ENCODE measurements around the gene MXI1. TPM values are rescaled to one million over a fixed set of nuclear protein-coding genes. Genes with fewer than 3 reads are reported as not detected.
"Not testable (repeated sequence)": the region's sequence is repeated elsewhere in the genome, so short reads cannot be mapped to it uniquely, and the experiment has no call there.

Gene MXI1
- total RNA-seq, 1 donor from 2014 or later, result 14.7 TPM

DNA sequence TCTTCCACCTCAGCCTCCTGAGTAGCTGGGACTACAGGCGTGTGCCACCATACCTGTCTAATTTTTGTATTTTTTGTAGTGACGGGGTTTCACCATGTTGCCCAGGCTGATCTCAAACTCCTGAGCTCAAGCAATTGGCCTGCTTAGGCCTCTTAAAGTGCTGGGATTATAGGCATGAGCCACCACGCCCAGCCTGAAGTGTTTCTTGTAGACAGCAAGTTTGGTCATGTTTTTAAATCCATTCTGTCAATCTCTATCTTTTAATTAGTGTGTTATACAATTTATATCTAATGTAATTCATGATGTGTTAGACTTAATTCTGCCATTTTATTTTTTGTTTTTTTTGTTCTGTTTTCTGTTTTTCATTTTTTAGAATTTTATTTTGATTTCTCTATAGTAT is 17.2 kb upstream of the MXI1 start:
- Mint-ChIP-seq H3K4me3 (no peak overlapping the region), H3K36me3 (ENCODE audit: low read depth) (peaks cover 4% of the 10 kb centered on the region), H3K27ac (no peak overlapping the region), H3K4me1 (ENCODE audit: low read depth) (peaks cover 13% of the 10 kb centered on the region), H3K9me3 (peaks cover 7% of the 10 kb centered on the region), H3K27me3 (ENCODE audit: insufficient read depth) (peaks cover 49% of the 10 kb centered on the region)
- intact Hi-C loops (cut with micrococcal nuclease), result loop anchor here (2.0 kb wide), 1 partner anchor 13 kb away; no protein-coding TSS in a partner anchor
- DNase-seq (ENCODE audit: low spot score), result no peak

DNA sequence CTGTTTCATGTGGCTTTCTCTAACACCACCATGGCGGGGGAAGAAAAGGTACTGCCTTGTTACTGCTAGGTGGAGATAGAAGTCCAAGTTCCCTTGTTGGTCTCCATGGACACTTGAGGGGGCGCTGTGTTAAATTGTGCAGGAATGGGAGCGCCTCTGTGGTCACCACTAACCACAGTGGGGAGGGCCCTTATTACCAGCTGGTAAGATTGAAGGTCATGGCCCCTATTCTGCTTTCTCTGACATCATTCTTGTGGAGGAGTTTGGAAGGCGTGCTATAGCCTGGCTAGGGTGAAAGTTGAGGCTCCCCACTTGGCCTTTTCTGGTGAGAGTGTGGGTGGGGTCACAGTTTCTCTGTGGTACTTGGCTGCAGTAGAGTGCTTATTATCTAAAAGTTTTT is 14.9 kb upstream of the MXI1 start:
- H3K4me1 Mint-ChIP-seq (ENCODE audit: low read depth), result peaks cover 13% of the 10 kb centered on the region
- no peak overlapping the region for H3K27ac Mint-ChIP-seq
- H3K4me3 Mint-ChIP-seq, result no peak overlapping the region
- intact Hi-C loops (cut with micrococcal nuclease), result no loop called here
- H3K27me3 Mint-ChIP-seq (ENCODE audit: insufficient read depth), result peaks cover 54% of the 10 kb centered on the region
- no peak for DNase-seq (ENCODE audit: low spot score)
- peaks cover 4% of the 10 kb centered on the region for H3K36me3 Mint-ChIP-seq (ENCODE audit: low read depth)
- peaks cover 7% of the 10 kb centered on the region for H3K9me3 Mint-ChIP-seq

DNA sequence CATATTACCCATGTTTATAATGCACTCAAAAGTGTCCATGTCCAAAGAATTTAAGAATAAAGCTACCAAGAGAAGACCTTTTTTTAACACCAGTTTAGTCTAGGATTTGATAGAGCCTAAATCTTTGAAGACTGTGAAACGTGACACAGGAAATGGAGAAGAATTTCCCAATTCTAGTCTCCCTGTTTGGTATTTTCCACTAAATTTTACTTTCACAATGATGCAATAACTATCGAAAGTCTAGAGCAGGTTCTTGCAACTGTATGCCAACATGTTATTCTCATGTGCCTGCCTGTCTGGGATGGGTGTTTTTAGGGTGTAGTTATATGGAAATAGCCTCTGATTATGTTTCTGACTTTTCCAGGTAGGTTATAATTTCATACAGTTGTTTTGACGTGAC is 6.9 kb upstream of the MXI1 start:
- intact Hi-C loops (cut with micrococcal nuclease), result no loop called here

DNA sequence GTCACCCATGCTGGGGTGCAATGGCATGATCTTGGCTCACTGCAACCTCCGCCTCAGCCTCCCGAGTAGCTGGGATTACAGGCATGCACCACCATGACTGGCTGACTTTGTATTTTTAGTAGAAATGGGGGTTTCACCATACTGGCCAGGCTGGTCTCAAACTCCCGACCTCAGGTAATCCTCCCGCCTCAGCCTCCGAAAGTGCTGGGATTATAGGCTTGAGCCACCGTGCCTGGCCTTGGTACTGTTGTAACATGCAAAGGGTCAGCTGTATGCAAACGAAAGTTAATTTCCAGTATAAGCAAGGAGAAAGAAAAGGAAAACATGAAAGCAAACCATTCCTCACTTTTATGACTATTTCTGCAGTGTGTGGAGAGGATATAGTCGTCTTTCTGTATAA is 6.4 kb upstream of the MXI1 start:
- H3K27ac Mint-ChIP-seq; H3K4me3 Mint-ChIP-seq; intact Hi-C loops (cut with micrococcal nuclease); H3K9me3 Mint-ChIP-seq; H3K36me3 Mint-ChIP-seq (ENCODE audit: low read depth); DNase-seq (ENCODE audit: low spot score): not testable (repeated sequence)
- H3K4me1 Mint-ChIP-seq (ENCODE audit: low read depth), result peaks cover 19% of the 10 kb centered on the region
- peaks cover 58% of the 10 kb centered on the region for H3K27me3 Mint-ChIP-seq (ENCODE audit: insufficient read depth)

More for the DNA sequence above, 6.9 kb upstream of the MXI1 start:
- Mint-ChIP-seq H3K27ac (no peak overlapping the region), H3K36me3 (ENCODE audit: low read depth) (no peaks in the 10 kb centered on the region), H3K9me3 (no peaks in the 10 kb centered on the region), H3K4me1 (ENCODE audit: low read depth) (peaks cover 18% of the 10 kb centered on the region), H3K27me3 (ENCODE audit: insufficient read depth) (peaks cover 59% of the 10 kb centered on the region), H3K4me3 (no peak overlapping the region)
- no peak for DNase-seq (ENCODE audit: low spot score)

DNA sequence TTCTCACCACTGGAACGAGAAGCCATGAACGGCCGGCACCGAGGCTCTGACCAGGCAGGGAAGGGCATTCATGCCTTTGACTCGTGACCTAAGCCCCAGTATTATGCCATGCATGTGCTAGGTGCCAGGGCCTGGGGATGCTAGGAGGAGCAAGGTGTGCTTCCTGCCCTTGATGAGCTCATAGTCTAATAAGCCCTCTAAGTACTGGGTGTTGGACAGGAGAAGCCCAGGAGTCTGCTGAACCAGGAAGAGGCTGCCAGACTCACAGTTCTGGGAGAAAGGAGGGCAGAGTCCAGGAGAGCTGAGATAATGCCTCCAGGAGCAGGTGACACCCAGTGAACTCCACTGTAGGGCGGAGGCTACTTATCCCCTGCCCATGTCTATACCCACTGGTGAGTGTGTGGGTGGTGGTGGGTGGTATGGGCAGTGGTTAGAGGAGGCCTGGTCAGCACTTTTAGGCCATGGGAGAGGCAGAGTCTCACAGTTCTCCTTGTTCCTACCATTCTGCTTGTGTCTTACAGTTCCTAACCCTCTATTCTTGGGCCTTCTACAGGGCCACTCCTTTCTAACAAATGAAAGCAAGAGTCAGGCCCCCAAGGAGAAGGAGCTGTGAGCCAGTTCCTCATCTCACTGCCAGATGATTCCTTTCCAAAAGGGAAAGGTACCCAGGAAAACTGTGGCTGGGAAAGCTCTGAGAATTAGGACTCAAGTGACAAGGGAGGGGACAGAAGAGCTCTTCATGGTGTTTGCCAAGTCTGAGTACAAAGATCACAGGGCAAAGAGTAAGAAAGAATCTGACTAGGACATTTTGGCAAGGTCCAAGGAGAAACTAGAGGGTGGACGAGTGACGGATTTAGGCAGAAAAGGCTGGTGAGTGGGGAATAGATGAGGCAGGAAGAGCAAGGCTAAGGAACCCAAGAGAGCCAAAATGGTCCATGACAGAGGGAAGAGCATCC is 3.6 kb upstream of the MXI1 start:
- no peak overlapping the region for H3K27ac Mint-ChIP-seq
- peaks cover 50% of the 10 kb centered on the region for H3K27me3 Mint-ChIP-seq (ENCODE audit: insufficient read depth)
- H3K4me1 Mint-ChIP-seq (ENCODE audit: low read depth), result peaks cover 34% of the 10 kb centered on the region
- no peaks in the 10 kb centered on the region for H3K9me3 Mint-ChIP-seq
- DNase-seq (ENCODE audit: low spot score), result no peak
- H3K36me3 Mint-ChIP-seq (ENCODE audit: low read depth), result no peaks in the 10 kb centered on the region
- H3K4me3 Mint-ChIP-seq, result no peak overlapping the region
- intact Hi-C loops (cut with micrococcal nuclease), result no loop called here

DNA sequence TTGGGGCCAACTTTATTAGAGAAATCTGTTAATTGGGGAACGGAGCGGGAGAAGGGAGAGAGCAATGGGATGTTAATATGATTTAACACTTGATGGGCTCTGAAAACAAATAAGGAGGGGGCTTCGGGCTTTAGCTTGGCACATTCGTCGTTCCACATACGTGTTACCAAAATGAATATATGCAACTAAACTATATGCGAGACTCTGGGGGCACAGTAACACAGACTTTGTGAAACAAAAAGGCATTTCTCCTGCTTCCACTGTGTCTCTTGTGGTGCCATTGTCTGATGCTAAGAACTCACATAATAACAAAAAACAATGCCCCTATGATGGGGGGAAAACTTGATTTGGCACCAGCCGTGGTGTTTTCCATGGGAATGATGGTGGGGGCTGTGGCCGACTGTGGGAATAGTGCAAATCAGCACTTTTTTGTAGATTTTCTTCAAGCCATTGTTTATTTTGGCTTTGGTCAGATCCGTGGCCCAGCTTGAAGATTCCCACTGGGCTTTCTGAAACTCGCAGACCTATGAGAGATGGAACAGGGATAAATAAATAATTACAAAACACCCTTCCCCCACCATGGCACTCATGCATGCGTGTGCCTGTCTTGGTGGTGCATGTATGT is 2.2 kb upstream of the MXI1 start:
- no peak overlapping the region for H3K27ac Mint-ChIP-seq
- H3K9me3 Mint-ChIP-seq, result no peaks in the 10 kb centered on the region
- H3K27me3 Mint-ChIP-seq (ENCODE audit: insufficient read depth), result peaks cover 40% of the 10 kb centered on the region
- intact Hi-C loops (cut with micrococcal nuclease), result no loop called here
- no peaks in the 10 kb centered on the region for H3K36me3 Mint-ChIP-seq (ENCODE audit: low read depth)
- no peak overlapping the region for H3K4me3 Mint-ChIP-seq
- H3K4me1 Mint-ChIP-seq (ENCODE audit: low read depth), result peaks cover 35% of the 10 kb centered on the region
- no peak for DNase-seq (ENCODE audit: low spot score)

DNA sequence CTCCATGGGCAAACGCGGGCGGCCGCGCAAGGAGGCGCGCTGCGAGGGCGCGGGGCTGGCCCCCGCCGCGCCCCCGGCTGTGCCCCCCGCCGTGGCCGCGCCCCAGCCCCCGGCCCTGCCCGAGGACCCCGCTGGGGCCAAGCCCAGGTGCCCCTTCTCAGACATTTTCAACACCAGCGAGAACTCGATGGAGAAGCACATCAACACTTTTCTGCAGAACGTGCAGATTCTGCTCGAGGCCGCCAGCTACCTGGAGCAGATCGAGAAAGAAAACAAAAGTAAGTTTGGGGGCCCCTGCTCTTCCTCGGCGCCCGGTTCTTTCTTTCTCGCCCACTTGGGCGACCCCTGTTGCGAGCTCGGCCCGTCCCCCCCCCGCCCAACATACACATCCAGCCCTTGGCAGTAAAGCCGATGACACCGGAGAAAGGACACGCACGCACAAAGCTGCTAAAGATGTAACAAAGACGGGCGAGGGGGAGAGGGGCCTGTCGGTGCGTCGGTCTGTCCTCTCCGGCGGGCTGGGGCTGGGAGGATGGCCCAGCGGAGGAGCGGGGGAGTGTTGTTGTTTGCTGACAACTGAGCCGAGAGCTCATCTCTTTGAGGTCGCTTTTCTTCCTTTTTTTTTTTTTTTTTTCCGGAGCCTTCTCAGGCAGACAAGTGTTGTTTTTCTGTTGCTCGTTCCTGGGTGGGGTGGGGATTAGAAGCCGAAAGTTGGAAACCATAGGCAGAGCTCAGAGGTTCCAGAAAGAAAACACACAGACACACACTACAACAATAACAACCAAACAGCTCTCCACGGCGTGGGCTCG is 604 bp downstream of the MXI1 start:
- Mint-ChIP-seq H3K4me1 (ENCODE audit: low read depth) (peaks cover 50% of the 10 kb centered on the region), H3K36me3 (ENCODE audit: low read depth) (peaks cover 3% of the 10 kb centered on the region), H3K9me3 (no peaks in the 10 kb centered on the region), H3K27ac (peak overlapping the region; percentile 86), H3K27me3 (ENCODE audit: insufficient read depth) (peaks cover 27% of the 10 kb centered on the region), H3K4me3 (peak overlapping the region; percentile 98)
- intact Hi-C loops (cut with micrococcal nuclease), result loop anchor here (1.0 to 2.0 kb wide), 5 partner anchors 51 to 359 kb away; partner anchors contain the start of genes DUSP5 and SMC3
- DNase-seq (ENCODE audit: low spot score), result peak; percentile 47

DNA sequence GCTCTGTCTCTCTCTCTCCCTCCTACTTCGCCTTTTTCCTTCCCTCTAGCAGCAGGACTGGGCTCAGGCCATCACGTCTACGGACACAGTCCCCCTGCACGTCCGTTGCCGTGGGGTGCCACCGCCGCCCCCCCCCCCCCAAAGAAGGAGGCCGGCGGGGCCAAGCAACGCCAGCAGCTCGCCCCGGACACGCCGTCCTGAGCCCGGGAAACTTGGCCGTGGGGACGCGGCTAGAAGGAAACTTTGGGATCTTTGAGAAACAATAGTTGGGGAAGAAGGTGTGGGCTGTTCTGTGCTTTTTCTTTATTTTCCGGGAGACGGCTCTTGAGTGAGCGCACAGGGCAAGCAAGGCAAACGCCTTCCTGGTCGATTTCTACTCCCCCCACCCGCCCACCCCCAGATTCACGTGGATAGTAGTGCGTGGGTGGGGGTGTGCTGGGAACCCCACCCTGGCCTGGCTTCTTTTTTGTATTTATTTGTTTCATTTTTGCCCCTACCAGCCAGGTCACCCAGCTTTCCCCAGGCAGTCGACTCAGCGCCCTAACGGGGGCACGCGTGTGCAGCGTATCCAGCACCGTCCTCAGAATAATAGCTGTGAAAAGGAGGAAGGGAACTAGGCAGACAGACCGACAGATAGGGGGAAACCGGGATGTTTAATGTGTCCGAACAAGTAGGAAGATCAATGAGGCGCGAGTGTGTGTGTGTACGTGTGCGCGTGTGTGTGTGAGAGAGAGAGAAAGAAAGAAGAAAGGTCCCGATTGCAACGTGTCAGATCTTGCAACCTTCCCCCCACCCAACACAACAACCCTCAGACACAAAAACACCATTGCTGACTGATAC is 1.4 kb downstream of the MXI1 start:
- peak overlapping the region; percentile 93 for H3K27ac Mint-ChIP-seq
- no peak for DNase-seq (ENCODE audit: low spot score)
- peaks cover 26% of the 10 kb centered on the region for H3K27me3 Mint-ChIP-seq (ENCODE audit: insufficient read depth)
- intact Hi-C loops (cut with micrococcal nuclease), result loop anchor here (2.0 kb wide), 3 partner anchors 140 to 358 kb away; partner anchors contain the start of genes DUSP5 and SMC3
- no peaks in the 10 kb centered on the region for H3K9me3 Mint-ChIP-seq
- peaks cover 7% of the 10 kb centered on the region for H3K36me3 Mint-ChIP-seq (ENCODE audit: low read depth)
- H3K4me3 Mint-ChIP-seq, result peak overlapping the region; percentile 98
- peaks cover 58% of the 10 kb centered on the region for H3K4me1 Mint-ChIP-seq (ENCODE audit: low read depth)

DNA sequence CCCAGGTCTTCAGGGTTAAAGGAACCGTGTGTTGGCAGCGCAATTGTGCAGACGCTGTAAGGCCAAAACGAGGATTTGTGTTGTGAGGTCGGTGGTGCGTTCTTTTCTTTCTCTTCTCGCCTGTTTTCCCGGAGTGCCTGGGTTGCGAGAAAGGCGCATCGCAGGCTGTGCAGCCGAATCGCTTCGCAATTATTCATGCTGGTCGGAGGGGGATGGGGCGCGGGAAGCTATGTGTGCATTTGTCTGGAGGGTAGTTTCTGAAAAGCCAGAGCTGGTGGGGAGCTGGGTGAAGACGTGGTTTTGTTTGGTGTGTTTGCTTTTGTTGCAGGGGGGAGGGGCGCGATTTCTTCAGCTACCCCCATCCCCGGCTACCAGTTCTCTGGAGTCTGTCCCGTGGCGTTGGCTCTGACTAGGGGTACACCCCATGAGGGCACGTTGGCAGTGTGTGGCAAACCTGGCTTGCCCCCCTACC is 2.1 kb downstream of the MXI1 start:
- H3K4me3 Mint-ChIP-seq, result peak overlapping the region; percentile 98
- no peaks in the 10 kb centered on the region for H3K9me3 Mint-ChIP-seq
- H3K4me1 Mint-ChIP-seq (ENCODE audit: low read depth), result peaks cover 63% of the 10 kb centered on the region
- DNase-seq (ENCODE audit: low spot score), result peak; percentile 59
- peak overlapping the region; percentile 93 for H3K27ac Mint-ChIP-seq
- peaks cover 21% of the 10 kb centered on the region for H3K27me3 Mint-ChIP-seq (ENCODE audit: insufficient read depth)
- intact Hi-C loops (cut with micrococcal nuclease), result loop anchor here (2.0 kb wide), 3 partner anchors 141 to 357 kb away; partner anchors contain the start of genes DUSP5 and SMC3
- H3K36me3 Mint-ChIP-seq (ENCODE audit: low read depth), result peaks cover 7% of the 10 kb centered on the region

DNA sequence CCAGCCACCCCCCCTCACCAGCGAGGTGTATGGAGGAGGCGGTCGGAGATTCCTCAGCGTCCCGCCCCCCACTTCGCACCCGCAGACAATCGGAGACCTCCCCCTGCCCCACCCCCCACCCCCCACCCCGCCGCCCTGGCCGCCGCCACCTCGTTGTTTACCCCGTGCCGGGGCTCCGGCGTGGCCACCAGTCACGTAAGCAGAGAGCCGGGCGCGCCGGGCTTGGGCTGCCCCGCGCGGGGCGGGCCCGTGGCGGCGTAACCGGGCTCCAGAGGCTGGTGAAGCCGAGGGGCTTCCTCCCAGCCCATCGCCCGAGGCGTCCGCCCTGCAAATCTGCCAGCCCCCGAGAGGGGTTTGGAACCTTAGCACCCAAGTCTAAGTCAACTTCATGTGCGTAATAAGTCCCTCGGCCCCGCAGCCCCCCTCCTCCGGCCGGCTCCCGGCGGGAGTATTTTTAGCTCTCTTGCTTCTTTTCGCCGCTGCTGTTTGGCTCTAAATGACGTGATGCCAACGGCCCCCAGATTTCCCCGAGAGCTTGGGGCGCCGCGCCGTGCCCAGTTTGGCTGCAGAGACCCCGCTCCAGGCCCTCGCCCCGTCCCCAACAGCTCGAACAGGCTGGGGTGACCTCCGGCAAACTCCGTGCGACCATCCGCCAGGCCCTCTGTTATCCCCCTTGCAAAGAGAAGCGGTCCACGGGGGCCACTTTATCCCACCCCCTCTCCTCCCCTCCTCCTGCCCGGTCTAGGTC is 2.7 kb downstream of the MXI1 start:
- peak overlapping the region; percentile 98 for H3K4me3 Mint-ChIP-seq
- peak overlapping the region; percentile 95 for H3K27ac Mint-ChIP-seq
- intact Hi-C loops (cut with micrococcal nuclease), result loop anchor here (2.0 to 5.0 kb wide), 8 partner anchors 133 to 707 kb away; partner anchors contain the start of genes BBIP1, DUSP5, SHOC2 and SMC3
- no peaks in the 10 kb centered on the region for H3K9me3 Mint-ChIP-seq
- peaks cover 7% of the 10 kb centered on the region for H3K36me3 Mint-ChIP-seq (ENCODE audit: low read depth)
- peaks cover 16% of the 10 kb centered on the region for H3K27me3 Mint-ChIP-seq (ENCODE audit: insufficient read depth)
- peak; percentile 48 for DNase-seq (ENCODE audit: low spot score)
- H3K4me1 Mint-ChIP-seq (ENCODE audit: low read depth), result peaks cover 63% of the 10 kb centered on the region

All from activated T-helper 1 cell treated with anti-CD3 and anti-CD28 coated beads, Interleukin-12 subunit alpha, Interleukin-12 subunit beta, Interleukin-2, Interleukin-4 antibody, amounts not matched to agents 30 ng/mL and 10 ng/mL and 1 ng/mL, durations not matched to agents 14 hours and 24 hours and 36 hours (primary cell).